Duodenal mucosa (tissue), 2 donors: Measurements from ENCODE around the gene DMD.

ENCODE experiments used
- H3K27ac ChIP-seq: one replicate; pipeline ENCODE4 v1.7.0; 2013; ENCODE audit warnings: low read depth, low read length
- H3K27me3 ChIP-seq, 2 donors: one replicate each; pipeline ENCODE4 v1.7.0; 2013; ENCODE audit warnings: low read length in 2 of 2, control low read depth in 1 of 2; ENCODE audit not compliant: insufficient read depth in 2 of 2, control insufficient read depth in 1 of 2
- H3K36me3 ChIP-seq, 2 donors: one replicate each; pipeline ENCODE4 v1.7.0; 2013; ENCODE audit warnings: low read length in 2 of 2, control low read depth in 1 of 2; ENCODE audit not compliant: insufficient read depth in 2 of 2, control insufficient read depth in 1 of 2
- H3K4me1 ChIP-seq, 2 donors: one replicate each; pipeline ENCODE4 v1.7.0; 2013; ENCODE audit warnings: low read length in 2 of 2, control low read depth in 1 of 2; ENCODE audit not compliant: insufficient read depth in 2 of 2, control insufficient read depth in 1 of 2
- H3K4me3 ChIP-seq, 2 donors: one replicate each; pipeline ENCODE4 v1.7.0; 2013; ENCODE audit warnings: low read length in 2 of 2, low read depth in 1 of 2
- H3K9ac ChIP-seq, 2 donors: one replicate each; pipeline ENCODE4 v1.7.0; 2013; ENCODE audit warnings: low read length in 2 of 2, low read depth in 1 of 2
- H3K9me3 ChIP-seq, 2 donors: one replicate each; pipeline ENCODE4 v1.7.0; 2013; ENCODE audit warnings: low read length in 2 of 2, control low read depth in 1 of 2; ENCODE audit not compliant: control insufficient read depth in 1 of 2

Gene DMD

GRCh38 chrX:32447640-32448039 lies 763.7 kb downstream of the DMD start:
- H3K4me1 ChIP-seq, result no peaks in the 10 kb centered on the region
- H3K9ac ChIP-seq, result no peak overlapping the region
- no peak overlapping the region for H3K27ac ChIP-seq
- H3K9me3 ChIP-seq, result no peaks in the 10 kb centered on the region
- no peaks in the 10 kb centered on the region for H3K27me3 ChIP-seq
- no peaks in the 10 kb centered on the region for H3K36me3 ChIP-seq
- no peak overlapping the region for H3K4me3 ChIP-seq

- H3K27me3 ChIP-seq, result no peaks in the 10 kb centered on the region
- H3K9me3 ChIP-seq, result no peaks in the 10 kb centered on the region
- no peak overlapping the region for H3K4me3 ChIP-seq
- no peaks in the 10 kb centered on the region for H3K36me3 ChIP-seq
- no peak overlapping the region for H3K9ac ChIP-seq
- no peak overlapping the region for H3K27ac ChIP-seq
- H3K4me1 ChIP-seq, result no peaks in the 10 kb centered on the region
Measured at GRCh38 chrX:32443841-32444240, 767.5 kb downstream of the DMD start.

- no peaks in the 10 kb centered on the region for H3K9me3 ChIP-seq
- H3K9ac ChIP-seq, result no peak overlapping the region
- no peaks in the 10 kb centered on the region for H3K4me1 ChIP-seq
- H3K27ac ChIP-seq, result no peak overlapping the region
- no peaks in the 10 kb centered on the region for H3K27me3 ChIP-seq
- no peak overlapping the region for H3K4me3 ChIP-seq
- H3K36me3 ChIP-seq, result no peaks in the 10 kb centered on the region
Measured at GRCh38 chrX:32421266-32421665, 790.1 kb downstream of the DMD start.

- no peaks in the 10 kb centered on the region for H3K27me3 ChIP-seq
- no peaks in the 10 kb centered on the region for H3K4me1 ChIP-seq
- no peak overlapping the region for H3K9ac ChIP-seq
- no peak overlapping the region for H3K4me3 ChIP-seq
- no peak overlapping the region for H3K27ac ChIP-seq
- H3K36me3 ChIP-seq, result no peaks in the 10 kb centered on the region
- no peaks in the 10 kb centered on the region for H3K9me3 ChIP-seq
Measured at GRCh38 chrX:32408389-32408788, 803.0 kb downstream of the DMD start.

GRCh38 chrX:32397562-32398216 lies 813.7 kb downstream of the DMD start:
- H3K9me3 ChIP-seq, result no peaks in the 10 kb centered on the region
- H3K4me3 ChIP-seq, result no peak overlapping the region
- no peak overlapping the region for H3K9ac ChIP-seq
- no peak overlapping the region for H3K27ac ChIP-seq
- no peaks in the 10 kb centered on the region for H3K36me3 ChIP-seq
- H3K27me3 ChIP-seq, result no peaks in the 10 kb centered on the region
- H3K4me1 ChIP-seq, result no peaks in the 10 kb centered on the region

- H3K4me1 ChIP-seq, result no peaks in the 10 kb centered on the region
- no peaks in the 10 kb centered on the region for H3K9me3 ChIP-seq
- H3K9ac ChIP-seq, result no peak overlapping the region
- no peaks in the 10 kb centered on the region for H3K27me3 ChIP-seq
- no peak overlapping the region for H3K4me3 ChIP-seq
- H3K36me3 ChIP-seq, result no peaks in the 10 kb centered on the region
- no peak overlapping the region for H3K27ac ChIP-seq
Measured at GRCh38 chrX:32395878-32396277, 815.5 kb downstream of the DMD start.

- Histone ChIP-seq H3K4me3 (no peak overlapping the region), H3K4me1 (no peaks in the 10 kb centered on the region), H3K9me3 (no peaks in the 10 kb centered on the region), H3K9ac (no peak overlapping the region), H3K27ac (no peak overlapping the region), H3K27me3 (no peaks in the 10 kb centered on the region), H3K36me3 (no peaks in the 10 kb centered on the region)
Measured at GRCh38 chrX:32392655-32393054, 818.7 kb downstream of the DMD start.

GRCh38 chrX:32370456-32371205 lies 840.7 kb downstream of the DMD start:
- no peak overlapping the region for H3K27ac ChIP-seq
- no peaks in the 10 kb centered on the region for H3K36me3 ChIP-seq
- H3K9ac ChIP-seq, result no peak overlapping the region
- H3K4me3 ChIP-seq, result no peak overlapping the region
- no peaks in the 10 kb centered on the region for H3K4me1 ChIP-seq
- H3K9me3 ChIP-seq, result no peaks in the 10 kb centered on the region
- H3K27me3 ChIP-seq, result no peaks in the 10 kb centered on the region

- no peaks in the 10 kb centered on the region for H3K9me3 ChIP-seq
- H3K4me1 ChIP-seq, result no peaks in the 10 kb centered on the region
- no peak overlapping the region for H3K27ac ChIP-seq
- no peak overlapping the region for H3K9ac ChIP-seq
- no peaks in the 10 kb centered on the region for H3K36me3 ChIP-seq
- H3K27me3 ChIP-seq, result no peaks in the 10 kb centered on the region
- no peak overlapping the region for H3K4me3 ChIP-seq
Measured at GRCh38 chrX:32293962-32294700, 917.2 kb downstream of the DMD start.

- Histone ChIP-seq H3K9me3 (no peaks in the 10 kb centered on the region), H3K4me1 (no peaks in the 10 kb centered on the region), H3K4me3 (no peak overlapping the region), H3K27me3 (no peaks in the 10 kb centered on the region), H3K27ac (no peak overlapping the region), H3K9ac (no peak overlapping the region), H3K36me3 (no peaks in the 10 kb centered on the region)
Measured at GRCh38 chrX:32289356-32289755, 922.0 kb downstream of the DMD start.
